ENCODE measurements around the gene KCNAB1.

DNA sequence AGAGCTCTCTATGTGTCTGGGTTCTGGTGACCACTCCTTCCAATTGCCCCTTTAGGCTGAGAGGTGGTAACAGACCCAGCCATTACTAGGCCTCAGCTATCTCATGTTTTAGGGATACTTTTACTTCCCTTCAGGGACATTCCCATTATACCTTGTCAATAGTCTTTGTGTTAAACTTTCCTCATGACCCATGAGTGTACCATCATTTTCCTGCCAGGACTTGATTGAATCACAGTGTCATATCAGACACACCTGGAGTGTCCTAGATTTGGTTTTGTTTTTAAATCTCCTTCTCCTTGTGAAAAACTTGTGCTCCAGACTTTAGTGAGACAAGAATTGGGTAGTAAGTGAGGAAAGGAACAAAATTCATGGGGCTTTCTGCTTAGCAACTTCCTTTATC is 136.6 kb downstream of the KCNAB1 start:
- TF ChIP-seq, protein P1, sequence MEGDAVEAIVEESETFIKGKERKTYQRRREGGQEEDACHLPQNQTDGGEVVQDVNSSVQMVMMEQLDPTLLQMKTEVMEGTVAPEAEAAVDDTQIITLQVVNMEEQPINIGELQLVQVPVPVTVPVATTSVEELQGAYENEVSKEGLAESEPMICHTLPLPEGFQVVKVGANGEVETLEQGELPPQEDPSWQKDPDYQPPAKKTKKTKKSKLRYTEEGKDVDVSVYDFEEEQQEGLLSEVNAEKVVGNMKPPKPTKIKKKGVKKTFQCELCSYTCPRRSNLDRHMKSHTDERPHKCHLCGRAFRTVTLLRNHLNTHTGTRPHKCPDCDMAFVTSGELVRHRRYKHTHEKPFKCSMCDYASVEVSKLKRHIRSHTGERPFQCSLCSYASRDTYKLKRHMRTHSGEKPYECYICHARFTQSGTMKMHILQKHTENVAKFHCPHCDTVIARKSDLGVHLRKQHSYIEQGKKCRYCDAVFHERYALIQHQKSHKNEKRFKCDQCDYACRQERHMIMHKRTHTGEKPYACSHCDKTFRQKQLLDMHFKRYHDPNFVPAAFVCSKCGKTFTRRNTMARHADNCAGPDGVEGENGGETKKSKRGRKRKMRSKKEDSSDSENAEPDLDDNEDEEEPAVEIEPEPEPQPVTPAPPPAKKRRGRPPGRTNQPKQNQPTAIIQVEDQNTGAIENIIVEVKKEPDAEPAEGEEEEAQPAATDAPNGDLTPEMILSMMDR (IDR thresholded peaks at IDR 0.05): no peak
- no peak for TF ChIP-seq POLR2A (IDR thresholded peaks at IDR 0.05)

All from lower leg skin (tissue), 3 donors.